HG02943 (cell line): Measurements from ENCODE around the gene MYLK2.

Source experiments
- ATAC-seq: cut with Tn5 transposase; IDR thresholded peaks from one replicate; pipeline ENCODE4 v1.9.1; 2021; ENCODE audit warnings: mild to moderate bottlenecking, low read depth, moderate library complexity; ENCODE audit not compliant: unreplicated experiment

The MYLK2 gene

GRCh38 chr20:31849306-31849930, 30.3 kb downstream of the MYLK2 start:
- ATAC-seq, result no peak

- no peak for ATAC-seq
Measured at GRCh38 chr20:31851240-31851955, 32.2 kb downstream of the MYLK2 start.

- no peak for ATAC-seq
Measured at GRCh38 chr20:31853481-31853880, 34.3 kb downstream of the MYLK2 start.

GRCh38 chr20:31856516-31856915, 37.4 kb downstream of the MYLK2 start:
- no peak for ATAC-seq

- peak; percentile 73 for ATAC-seq
Measured at GRCh38 chr20:31857861-31858759, 39.0 kb downstream of the MYLK2 start.

- no peak for ATAC-seq
Measured at GRCh38 chr20:31858760-31859083, 39.6 kb downstream of the MYLK2 start.

- ATAC-seq, result no peak
Measured at GRCh38 chr20:31859266-31859997, 40.3 kb downstream of the MYLK2 start.

GRCh38 chr20:31859998-31860380, 40.8 kb downstream of the MYLK2 start:
- ATAC-seq, result no peak

- ATAC-seq, result no peak
Measured at GRCh38 chr20:31860390-31861134, 41.4 kb downstream of the MYLK2 start.

GRCh38 chr20:31861135-31861384, 41.9 kb downstream of the MYLK2 start:
- ATAC-seq, result no peak

GRCh38 chr20:31861385-31862156, 42.4 kb downstream of the MYLK2 start:
- no peak for ATAC-seq

GRCh38 chr20:31862157-31862470, 43.0 kb downstream of the MYLK2 start:
- no peak for ATAC-seq

GRCh38 chr20:31862506-31862905, 43.4 kb downstream of the MYLK2 start:
- ATAC-seq, result no peak

GRCh38 chr20:31863296-31864085, 44.3 kb downstream of the MYLK2 start:
- ATAC-seq, result no peak

GRCh38 chr20:31864521-31865400, 45.6 kb downstream of the MYLK2 start:
- ATAC-seq, result no peak

GRCh38 chr20:31866221-31866620, 47.1 kb downstream of the MYLK2 start:
- ATAC-seq, result no peak

GRCh38 chr20:31868853-31869672, 49.9 kb downstream of the MYLK2 start:
- no peak for ATAC-seq

GRCh38 chr20:31869673-31869941, 50.5 kb downstream of the MYLK2 start:
- ATAC-seq, result no peak
